ENCODE results near the gene SUCO.
"Not testable (repeated sequence)": the region's sequence is repeated elsewhere in the genome, so short reads cannot be mapped to it uniquely, and the experiment has no call there.

The SUCO gene

DNA sequence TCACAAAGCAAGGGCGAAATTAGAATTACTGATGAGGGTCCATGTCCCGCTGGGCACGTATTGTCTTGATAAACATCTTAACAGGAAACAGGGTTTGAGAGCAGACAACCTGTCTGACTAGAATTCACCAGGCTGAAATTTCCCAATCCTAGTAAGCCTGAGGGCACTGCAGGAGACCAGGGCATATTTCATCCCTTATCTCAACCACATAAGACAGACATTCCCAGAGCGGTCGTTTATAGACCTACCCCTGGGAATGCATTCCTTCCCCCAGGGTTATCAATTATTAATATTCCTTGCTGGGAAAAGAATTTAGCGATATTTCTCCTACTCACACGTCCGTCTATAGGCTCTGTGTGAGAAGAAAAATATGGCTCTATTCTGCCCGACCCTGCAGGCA, 87.7 kb downstream of the SUCO start:
- not testable (repeated sequence) for DNase-seq

DNA sequence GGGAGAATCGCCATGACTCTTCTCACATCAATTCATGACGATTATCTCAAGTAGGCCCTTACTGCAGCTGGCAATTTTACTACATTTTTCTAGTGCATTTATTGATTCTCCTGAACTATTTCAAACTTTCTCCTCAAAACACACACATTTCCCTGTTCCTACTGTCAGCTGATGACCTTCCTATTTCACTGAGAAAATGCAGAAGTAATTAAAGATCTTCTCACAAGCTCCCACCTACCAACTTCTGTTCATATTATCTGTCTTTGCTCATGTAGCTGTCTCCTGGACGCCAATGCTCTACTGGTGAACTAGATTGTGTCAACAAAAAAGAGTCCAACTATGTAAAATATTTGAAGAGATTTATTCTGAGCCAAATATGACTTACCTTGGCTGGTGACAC, 89.6 kb downstream of the SUCO start:
- DNase-seq, result no peak

DNA sequence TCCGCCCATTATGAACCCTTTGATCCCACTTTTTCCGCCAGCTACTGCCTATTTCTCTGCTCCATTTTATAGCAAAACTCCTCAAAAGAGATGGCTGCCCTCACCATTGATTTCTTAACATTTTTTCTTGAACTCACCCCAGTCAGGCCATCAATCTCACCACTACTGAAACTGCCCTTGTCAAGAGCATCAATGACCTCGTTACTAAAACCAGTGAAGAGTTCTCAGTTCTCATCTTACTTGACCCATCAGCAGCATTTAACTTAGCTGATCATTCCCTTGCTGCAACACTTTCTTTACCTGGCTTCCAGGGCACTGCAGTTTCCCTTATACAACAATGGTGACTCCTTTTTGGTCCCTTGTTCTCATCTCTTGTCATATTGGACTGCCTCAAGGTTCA, 90.8 kb downstream of the SUCO start:
- no peak for DNase-seq

DNA sequence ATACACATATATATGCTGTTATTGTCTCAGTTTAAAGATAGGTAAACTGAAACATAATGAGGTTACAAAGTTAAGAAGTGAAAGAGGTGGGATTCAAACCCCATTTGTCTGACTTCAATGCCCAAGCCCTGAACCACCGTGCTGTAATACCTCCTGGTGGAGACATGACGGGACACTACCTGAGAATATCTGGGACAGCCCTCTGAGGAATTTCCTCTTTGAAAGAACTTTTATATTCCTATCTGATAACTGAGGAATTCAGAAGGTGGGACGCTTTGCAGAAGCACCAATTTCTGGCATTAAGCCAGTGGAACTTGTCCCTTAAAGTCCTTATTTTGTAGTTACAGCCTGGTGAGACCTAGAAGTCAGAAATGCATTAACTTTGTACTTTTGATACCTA, 93.9 kb downstream of the SUCO start:
- DNase-seq, result no peak

DNA sequence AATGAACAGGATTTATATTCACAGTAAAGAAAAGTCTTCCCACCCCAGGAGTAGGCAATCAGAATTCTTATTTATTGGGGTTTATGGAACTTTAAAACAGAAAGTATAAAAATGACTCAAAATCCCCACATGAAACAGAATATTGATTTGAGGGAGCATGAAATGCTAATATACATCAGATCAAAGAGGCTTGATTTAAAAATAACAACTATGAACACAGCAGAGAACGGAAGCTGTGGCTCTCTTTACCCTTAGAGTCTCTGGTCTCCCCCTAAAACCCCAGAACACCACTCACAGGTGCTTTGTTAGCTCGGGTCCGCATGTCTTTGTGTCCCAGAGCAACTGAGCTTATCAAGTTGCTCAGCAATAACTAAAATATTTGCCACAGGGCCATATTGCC, 94.8 kb downstream of the SUCO start:
- DNase-seq, result no peak

DNA sequence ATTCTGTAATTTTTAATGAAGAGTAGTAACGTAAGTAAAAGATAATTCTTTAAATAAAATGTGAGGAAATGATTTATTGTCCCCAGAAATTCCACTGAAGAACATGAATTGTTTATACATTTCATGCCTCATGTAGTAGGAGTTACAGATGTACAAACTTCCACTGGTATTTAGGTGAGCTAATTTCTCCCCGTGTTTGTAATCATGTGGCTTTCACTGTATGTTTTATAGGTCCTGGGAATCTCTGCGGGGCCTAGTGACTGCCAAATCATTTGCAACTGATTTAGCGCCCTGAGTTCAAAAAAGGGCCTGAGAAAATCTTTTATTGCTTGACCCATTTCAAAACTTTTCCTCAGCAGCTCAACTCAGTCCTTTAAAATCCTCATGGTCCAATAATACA, 95.5 kb downstream of the SUCO start:
- no peak for DNase-seq

DNA sequence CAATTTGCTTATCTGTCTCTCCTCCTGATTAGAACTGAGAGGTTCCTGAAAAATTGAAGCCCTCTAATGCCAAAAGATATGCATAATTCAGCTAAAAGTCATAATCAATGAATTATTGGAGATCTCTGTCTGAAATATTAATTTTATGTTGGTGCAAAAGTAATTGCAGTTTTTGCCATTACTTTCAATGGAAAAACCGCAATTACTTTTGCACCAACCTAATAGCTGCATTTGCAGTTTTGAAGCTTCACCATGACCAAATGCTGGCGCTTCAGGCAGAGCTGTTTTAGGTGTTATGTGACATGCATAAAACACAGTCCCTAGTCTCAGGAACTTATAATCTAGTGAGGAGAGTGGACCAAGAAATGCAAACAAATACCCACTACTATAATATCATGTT, 96.2 kb downstream of the SUCO start:
- DNase-seq, result no peak

DNA sequence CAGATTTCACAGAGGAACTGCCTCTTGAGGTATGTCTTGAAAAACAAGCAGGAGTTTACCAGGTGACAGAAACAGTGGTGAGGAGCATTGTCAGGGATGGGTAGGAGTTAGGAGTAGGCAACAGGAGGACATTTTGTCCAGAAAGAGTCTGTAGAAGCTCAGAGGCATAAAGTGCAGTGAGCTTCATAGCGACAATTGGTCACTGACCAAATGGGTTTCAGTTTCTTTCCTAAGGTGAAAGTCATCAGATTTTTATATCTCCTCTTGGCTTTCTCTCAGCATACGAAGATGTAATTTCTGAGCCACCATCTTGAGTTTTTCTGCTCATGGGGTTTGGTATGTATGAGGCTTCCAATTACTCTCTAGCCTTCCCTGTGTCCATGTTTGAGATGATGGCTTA, 96.7 kb downstream of the SUCO start:
- DNase-seq, result no peak

DNA sequence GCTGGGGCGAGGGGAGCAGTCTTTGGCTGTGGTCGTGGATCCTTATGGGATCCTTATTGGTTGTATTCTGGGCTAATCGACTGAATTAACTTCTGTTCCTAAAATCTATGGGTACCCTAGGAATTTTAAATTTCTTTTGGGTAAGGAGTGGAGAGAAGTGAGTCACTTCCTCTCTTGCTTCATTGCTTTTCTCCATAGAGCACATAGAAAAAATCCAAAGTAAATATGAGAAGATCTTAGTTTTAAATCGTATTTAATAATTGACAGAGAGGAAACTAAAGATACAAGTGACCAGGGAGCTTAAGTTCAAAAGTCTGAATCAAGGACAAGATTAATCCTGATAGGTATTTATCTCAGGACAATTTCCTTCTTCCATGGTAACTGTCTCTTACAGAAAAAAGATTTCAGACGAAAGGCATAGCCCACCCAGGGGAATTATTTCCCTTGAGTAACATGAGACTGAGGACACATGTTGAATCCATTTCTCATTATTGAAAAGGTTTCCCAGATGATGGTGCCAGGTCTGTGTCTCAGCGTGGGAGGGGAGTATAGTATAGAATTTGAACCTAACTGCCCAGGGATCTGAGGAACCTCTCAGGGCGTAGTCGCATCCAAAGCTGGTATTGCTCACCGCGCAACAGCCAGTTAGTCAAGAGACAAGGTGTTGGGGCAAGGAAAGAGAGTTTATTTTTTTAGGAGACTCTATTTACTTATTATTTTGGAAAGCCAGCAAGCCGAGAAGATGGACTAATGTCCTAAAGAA, 97.3 kb downstream of the SUCO start:
- no peak for DNase-seq

DNA sequence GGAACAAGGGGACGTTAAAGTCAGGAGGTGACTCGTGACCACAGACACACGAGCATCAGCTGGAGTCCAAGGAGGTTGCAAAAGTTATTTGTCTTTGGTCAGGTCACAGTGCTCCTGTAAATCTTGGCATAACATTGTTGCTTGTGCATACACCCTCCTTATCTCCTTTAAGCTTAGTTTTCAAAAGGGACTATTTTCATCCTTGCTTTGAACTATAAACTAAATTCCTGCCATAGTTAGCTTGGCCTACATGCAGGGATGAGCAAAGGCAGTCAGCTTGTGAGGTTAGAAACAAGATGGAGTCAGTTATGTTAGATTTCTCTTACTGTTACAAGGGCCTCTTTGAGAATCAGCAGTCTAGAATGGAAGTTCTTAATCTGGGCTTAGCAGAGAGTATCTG, 97.9 kb downstream of the SUCO start:
- no peak for DNase-seq

DNA sequence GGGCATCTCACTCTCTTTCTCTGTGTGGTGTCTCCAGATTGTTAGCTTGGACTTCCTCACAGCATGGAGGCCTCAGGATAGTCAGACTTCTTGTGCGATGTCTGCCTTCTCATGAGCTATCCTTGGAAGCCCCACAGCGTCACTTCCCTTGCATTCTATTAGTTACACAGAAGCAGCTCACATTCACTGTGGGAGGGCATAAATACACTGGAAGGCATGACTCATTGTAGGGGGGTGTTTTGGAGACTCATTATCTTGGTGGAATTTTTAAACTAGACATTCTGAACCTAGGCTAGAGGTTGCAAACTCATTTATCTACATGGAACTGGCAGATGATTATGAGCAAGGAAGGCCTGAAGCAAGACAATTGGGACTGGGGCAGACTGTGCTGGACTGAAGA, 104.6 kb downstream of the SUCO start:
- no peak for DNase-seq

DNA sequence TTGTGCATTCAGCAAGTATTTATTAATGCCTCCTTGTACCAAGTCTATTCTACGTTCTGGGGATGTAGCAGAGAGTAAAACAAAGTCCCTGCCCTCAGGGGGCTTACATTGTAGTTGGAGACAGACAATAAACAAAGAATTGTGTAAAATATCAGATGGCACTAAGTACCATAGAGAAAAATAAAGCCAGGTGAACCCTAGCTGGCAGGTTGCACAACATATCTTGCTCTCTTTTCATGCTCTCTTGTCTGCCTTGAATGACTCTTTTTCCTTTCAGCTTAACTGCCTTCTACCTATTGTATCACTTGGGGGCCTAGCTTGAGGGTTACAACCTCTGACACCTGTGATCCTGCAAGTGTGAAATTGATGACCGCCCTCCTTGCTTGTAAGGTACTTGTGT, 105.3 kb downstream of the SUCO start:
- DNase-seq, result no peak

DNA sequence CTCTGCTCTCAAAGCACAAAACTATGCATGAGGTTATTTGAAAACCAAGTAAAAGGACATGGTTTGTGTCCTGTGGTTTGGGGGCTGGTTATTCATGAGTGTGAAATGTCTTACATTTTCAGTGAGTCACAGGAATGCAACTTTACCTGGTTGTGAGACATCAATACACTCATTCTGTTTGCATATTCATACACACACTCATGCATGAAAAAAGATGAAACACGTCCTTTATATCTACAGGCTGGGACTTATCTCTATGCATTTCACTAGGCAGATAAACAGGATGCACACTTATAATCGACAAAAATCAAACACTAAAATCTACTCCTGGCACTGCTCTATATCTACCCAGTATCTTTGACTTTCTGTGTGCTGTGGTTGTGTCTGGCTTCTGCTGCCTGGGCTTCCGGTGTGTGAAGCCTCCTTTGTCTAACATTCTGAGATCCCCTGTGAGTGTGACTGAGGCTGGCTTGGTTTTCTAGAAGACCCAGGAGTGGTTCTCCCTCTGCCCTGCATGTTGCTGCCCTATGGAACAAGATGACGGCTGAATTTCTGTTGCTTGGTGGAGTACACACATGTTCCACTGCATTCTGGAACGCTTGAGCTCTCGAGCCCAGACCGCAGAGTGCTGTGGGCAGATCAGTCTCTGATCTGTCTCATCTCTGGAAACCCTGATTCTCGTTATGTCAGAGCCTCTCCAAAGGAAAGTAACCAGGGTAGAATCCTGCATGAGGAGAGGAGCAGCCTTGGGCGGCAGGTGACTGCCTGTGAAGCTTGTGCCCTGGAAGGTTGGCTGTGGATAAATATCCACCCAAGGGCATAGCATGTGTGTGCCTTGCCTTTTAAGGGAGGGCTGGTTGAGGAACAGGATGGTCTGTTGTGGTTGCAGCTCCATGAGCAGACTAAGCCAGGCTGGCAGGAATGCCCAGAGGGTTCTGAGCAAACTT, 106.2 kb downstream of the SUCO start:
- no peak for DNase-seq

DNA sequence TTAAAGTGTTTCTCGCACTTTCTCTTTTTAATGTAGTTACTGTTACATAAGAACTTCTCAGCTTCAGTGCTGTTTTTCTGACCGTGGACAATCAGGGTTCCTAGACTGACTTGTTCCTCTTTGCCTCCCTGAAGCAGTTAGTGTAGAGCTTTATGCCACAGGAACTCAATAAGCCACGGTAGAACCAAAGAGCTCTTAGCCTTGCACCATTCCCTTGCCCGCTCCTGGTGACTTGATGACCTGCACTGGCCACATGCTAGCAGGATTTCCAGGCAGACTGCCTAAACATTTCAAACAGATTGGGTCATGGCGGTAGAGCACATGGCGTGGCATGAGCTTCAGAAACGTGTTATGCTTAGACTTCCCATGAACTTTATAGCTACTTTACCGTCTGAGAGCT, 107.2 kb downstream of the SUCO start:
- DNase-seq, result no peak

DNA sequence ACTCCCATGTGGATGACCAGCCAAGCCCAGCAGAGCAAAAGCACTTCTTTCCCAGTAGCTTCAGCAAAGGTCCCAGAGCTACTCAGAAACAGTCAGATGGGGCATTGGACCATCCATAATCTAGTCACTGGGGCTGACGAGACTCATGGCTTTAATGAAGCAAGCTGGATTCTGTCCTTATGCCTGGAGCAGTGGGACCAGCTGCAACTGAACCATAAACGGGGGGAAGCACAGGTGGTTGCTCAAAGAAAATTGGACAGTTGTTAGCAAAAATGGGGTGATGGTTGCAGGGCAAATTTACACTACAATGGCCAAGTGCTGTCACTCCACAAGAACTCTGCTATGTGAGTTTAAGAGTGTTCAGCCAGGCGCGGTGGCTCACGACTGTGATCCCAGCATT, 108.5 kb downstream of the SUCO start:
- no peak for DNase-seq

DNA sequence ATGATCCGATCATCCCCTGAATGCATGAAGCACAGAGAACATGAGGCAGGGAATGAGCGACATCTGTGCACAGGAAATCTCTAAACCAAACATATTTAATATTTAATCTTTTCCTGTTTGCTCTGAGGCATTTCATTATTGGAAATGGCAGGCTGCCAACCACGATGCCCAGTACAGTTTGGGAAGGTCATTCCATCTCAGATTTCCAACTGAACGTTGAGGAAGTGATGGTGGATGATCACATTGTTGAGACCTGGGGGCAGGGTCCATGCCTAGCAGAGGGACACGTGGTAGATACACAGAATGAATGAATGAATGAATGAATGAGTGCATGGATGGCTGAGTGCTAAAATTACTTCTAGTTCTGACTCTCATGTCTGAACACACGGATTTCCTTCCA, 110.0 kb downstream of the SUCO start:
- no peak for DNase-seq

DNA sequence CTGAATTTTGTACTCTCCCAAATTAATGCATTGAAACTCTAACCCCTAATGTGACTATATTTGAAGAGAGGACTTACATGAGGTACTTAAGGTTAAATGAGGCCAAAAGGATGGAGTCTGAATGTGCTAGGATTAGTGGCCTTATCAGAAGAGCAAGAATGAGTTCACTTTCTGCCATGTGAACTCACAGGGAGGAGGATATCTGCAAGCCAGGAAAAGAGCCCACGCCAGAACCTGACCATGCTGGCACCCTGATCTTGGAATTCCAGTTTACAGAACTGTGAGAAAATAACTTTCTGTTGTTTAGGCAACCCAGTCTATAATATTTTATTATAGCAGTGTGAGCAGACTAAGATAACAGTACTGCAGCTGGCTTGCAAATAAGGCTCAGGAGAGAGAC, 113.7 kb downstream of the SUCO start:
- no peak for DNase-seq

DNA sequence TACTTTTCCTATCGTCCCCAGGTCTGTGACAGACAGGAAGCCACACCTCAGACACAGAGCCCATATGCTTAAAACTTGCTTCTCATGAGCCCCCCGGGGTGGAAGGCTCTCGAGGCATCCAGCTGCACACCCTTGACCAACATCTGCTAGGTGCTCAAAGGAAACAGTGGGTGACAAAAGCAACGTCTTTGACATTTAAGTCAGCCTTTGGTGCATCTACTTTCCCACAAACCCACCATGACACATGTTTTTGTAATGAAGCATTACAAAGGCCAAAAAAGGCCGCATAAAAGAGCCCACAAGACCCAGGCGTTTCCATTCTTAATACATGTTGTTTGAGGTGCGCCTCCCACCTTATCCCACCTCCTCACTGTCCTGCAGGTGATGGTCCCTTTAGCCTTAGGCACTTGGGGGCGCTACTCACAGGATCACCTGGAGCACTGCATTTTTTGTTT, 114.2 kb downstream of the SUCO start:
- DNase-seq, result no peak

DNA sequence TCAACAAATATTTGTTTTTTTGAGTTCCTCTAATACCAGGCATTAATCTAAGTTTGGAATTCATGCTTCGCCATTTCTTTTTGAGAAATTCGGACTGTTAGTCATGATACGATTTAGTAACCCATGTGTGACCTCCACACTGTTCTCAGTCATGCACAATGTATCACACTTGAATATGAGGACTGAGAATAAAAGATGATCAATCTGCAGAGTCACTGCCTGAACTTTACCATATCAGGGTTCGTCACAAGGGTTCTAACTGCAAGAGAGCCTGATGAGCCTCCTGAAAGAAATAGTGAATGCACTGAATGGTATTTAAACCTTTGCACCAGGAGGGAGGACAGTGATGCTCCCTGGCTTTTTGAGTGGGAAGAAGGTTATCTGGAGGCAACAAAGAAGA, 115.0 kb downstream of the SUCO start:
- no peak for DNase-seq

DNA sequence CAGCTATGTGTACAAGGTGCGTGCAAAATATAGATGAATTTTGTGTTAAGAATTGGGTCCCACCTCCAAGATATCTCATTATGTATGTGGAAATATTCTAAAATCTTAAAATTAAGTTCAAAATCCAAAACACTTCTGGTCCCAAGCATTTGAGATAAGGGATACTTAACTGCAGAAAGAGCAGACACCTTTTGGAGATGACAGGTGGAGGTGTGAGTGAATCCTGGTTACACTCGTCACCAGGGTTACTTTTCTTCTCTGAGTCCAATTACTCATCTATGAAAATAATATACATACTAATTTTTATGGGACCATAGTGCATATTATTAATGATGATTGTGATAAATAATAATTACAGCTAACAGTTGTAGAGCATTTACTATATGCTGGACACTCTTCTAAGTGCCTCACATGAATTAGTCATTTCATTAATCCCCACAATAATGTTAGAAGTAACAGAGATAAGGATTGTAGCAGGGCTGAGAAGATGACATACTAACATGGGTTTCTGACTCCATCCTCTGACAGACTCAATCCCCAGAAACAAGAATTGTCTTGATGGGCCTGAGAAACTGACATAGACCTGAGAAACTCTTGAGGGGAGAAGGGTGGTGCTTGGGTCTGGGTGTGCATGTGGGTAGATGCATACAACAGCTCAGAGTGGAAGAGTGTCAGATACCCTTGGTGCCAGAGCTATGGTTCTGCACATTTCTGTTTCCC, 117.7 kb downstream of the SUCO start:
- no peak for DNase-seq

DNA sequence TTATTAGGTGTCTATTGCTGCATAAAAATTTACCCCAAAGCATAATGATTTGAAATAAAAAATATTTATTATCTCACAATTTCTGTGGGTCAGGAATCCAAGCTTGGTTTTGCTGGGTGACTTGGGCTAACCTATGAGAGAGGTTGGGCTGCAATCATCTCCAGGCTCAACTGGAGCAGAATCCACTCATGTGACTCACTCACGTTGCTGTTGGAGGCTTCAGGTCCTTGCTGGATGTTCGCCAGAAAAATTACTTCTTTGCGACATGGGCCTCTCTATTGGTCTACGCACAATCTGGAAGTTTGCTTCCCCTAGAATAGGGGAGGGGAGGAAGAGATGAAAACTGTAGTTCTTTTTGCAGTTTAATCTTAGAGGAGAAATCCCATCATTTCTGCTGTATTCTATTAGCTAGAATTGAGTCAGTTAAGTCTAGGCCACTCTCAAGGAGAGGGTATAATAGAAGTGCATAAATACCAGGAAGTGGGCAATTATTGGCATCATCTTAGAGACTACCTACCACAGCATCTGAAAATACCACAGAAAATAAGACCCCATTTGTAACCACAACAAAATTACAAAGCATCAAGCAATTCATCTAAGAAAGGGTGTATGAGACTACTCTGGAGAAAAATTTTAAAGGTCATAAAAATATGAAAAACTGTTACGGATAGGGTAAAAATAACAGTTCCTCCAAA, 120.2 kb downstream of the SUCO start:
- DNase-seq, result no peak

DNA sequence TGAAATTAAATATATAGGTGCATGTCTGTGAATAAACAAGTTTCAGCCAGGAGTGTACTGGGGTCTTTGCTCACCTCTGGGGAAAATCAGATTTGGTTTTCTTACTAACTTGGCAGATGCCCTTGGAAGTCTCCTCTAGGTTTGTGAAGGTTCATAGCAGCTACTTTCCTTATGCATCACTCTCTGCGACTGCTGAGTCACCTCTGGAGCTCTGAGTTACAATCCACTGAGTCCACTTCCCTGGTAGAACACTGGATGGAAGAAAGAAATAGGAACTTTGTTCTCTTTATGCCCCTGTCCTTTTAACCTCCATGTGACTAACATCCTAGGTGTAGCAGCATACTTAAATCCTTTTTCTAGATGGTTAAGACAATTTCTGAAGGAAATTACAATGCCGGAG, 121.6 kb downstream of the SUCO start:
- no peak for DNase-seq

DNA sequence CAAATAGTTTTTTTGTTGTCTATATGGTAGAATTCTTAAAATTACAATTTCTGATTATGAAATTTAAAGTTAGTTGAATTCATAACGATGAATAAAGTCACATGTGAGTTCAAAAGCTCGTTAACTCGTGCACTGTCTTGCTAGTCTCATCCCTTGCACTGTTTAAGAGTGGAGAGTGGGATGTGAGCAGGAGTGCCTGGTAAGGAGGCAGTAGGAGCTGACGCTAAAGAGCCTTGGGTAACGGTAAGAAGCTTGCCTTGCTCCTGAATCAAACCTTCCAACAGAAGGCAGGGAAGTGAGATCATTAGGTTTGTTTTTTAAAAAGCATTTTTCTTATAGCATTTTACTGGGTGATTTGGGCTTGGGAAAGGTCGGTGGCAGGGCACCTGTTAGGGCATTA, 123.6 kb downstream of the SUCO start:
- no peak for DNase-seq

All from left hindlimb (tissue), 1 donor.